SW 1271 (cell line): ENCODE data around the gene EMP1.

ENCODE experiments used
- DNase-seq, 2 experiments: peaks; one replicate each; lab custom pipeline; 2025; lab: John Stamatoyannopoulos, UW

Gene EMP1

DNA sequence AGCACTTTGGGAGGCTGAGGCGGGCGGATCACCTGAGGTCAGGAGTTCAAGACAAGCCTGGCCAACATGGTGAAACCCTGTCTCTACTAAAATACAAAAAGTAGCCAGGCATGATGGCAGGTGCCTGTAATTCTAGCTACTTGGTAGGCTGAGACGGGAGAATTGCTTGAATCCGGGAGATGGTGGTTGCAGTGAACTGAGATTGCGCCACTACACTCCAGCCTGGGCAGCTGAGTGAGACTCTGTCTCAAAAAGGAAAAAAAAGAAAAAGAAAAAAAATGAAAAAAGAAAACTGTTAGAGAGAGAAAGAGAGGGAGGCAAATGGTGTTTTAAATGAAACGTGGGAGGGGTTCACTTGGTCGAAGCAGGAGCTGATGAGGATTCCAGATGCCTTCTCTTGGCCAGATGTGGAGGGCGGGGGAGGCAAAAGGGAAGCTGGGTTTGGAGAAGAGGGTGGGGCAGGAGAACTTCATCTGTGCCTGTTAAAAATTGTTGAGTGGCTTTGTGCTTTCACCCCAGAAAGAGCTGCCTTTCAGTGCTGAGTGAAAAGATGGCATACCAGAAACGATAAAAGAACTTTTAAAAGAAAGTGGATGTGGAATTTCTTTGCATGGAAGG lies 1.1 kb downstream of the EMP1 start:
- no peak for DNase-seq

DNA sequence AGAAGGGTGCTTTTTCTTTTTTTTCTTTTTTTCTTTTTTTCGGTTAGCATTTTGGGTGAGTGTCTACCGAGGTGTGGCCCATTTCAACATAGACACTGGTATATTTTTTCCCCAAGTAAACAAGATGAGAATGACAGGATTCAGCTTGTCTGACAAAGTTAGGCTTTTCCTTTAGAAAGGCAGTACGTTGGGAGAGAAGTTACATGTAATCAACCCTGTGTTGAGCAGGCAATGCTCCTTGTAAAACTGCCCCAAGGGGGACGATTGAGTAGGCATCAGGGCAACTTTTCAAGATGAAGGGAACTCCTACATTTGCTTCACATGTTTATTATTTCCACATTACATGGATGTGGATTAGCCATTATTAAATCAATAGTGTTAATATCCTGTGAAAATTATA lies 1.7 kb downstream of the EMP1 start:
- no peak for DNase-seq

DNA sequence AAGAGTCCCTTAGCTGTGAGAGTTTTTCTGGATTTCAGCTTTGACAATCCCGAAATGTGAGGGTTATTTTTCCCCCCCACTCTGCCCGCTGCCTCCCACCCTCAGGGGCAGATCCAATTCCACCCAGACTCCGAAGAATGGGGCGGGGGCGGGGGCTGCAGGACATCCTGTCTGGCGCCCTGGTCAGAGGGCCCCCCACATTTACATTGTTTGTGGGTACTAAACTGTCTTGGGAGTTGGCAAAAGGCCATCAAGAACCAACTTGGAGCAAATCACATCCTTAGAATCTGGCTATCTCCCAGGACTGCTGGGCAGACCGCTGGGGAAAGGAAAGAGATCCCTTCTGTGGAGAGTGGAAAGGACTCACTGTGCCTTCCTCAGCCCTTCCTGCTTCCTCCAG lies 2.4 kb downstream of the EMP1 start:
- DNase-seq, result no peak

GRCh38 chr12:13199592-13199991 lies 3.1 kb downstream of the EMP1 start:
- no peak for DNase-seq

GRCh38 chr12:13200841-13201240 lies 4.3 kb downstream of the EMP1 start:
- no peak for DNase-seq

- no peak for DNase-seq
These were observed 6.8 kb downstream of the EMP1 start for GRCh38 chr12:13203034-13203922.

- no peak for DNase-seq
These were observed 7.9 kb downstream of the EMP1 start for GRCh38 chr12:13204428-13204827.

DNA sequence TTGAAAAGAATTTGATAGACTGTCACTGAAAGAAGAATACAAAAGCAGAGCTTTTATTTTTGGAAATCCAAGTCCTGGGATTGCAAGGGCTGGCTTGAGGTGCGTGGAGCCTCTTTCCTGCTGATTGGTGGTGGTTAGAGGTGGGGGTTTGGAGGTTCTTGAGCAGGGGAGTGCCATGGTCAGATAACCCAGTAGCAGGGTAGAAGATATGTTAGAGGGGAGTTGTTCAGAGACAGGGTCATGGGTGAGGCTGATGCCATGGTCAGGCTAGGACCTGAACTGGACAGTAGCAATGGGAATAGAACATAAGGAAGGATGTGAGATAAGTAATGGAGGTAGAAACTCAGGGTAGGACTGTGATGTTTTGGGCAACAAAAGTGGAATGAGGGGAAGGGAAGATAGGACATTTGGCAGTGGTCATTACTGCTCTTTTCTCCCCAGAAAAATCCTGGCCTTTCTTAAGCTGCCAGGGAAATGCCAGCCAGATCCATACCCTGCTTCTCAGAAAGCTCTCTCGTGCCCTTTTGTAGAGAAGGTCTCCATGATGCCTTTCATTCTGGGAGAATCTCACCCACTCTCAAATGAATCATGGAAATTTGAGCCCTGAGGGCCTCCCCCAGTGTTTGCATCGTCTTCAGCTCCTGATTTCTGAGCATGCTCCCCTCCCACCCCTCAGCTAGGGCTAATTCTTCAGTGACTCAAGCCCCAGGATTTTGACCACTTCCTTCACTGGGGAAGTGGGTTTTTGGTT lies 9.5 kb downstream of the EMP1 start:
- peak; percentile 95 to 98 for DNase-seq

DNA sequence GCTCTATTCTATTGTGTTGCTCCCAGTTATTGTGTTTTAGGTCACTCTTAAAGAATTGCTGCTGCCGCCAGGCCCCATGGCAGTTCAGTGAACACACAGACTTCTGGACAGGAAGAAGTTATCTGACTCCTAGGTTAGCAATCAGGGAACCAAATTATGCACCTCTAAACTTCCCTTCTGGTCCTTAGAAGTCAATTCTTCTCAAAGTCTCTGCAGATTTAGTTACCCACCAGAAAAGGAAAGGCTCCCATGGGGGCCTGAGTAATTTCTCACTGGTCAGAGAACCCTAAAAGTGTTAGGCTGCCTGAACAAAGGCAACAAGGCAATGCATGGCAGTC lies 10.0 kb downstream of the EMP1 start:
- DNase-seq, result no peak

DNA sequence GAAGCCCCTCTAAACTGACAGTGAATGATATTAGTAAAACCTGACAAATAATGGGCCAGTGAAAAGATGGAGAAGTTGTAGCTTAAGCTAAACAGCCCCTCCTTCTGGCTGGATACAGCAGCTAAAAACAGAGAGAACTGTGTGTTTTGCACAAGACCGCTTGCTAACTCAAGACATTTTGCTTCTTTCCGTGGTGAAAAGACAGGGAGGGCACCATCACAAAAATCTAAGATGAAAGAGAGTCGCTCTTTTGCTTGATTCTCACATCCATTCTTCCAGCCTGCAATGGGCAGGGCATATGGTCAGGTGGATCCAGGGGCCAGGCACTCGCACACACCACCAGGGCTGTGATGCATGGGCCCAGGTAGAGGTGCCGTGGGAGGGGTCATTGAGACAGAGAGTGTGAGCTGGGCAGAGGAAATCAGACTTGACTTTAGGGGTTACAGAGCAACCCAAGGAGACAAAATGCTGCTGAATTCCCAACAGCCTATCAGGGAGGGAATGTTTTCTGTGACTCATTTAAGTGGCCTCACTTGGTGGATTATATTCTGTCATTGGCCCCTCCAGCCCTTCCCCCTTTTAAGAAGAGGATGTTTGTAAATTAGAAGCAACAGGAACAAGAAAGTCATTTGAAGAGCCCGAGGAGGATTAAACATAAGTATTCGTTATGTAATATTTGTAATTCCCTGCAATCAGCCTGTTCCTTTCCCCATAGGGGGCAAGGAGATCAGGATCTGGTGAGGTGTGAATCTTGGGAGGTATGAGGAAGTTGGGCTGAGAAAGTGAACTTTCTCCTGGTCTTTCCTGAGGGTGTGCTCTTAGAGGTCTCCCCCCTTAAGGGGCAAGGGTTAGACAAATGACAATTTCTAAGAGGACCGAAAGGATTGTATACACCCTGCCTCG lies 12.3 kb downstream of the EMP1 start:
- peak in 1 of 2 experiments; percentile 27 for DNase-seq

DNA sequence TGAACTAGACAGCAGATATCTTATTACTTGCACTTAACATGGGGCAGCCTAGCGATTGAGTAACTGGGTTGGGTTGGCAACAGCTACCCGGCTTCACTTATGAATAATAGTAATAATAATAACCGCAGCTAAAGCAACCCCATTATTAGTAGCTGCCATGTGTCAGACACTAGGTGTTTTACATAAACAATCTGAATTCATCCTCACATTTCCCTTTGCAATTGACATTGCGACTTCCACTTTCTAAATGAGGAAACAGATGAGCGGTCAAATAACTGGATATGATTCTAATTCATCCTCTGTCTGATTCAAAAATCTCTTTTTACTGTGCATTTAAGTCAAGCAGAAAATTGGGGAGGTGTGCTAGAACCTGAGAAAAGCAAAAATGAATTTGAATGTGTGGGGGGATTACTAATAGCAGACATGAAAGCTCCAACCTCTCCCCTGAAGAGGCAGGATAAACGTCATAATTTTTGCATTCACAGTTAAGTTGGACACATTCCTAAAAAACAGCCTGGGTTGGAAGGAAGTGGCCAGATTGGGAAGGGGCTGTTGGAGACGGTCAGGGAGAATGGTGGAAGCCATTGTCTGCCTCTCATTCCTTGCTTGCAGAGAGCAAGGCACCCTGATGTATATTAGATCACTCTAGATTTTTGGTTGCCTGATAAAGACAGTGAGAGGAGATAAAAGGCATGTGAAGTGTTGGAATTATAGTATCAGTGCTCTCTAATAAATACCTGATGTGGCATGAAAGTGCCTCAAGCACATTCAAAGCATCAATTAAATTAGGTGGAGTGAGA lies 13.1 kb downstream of the EMP1 start:
- DNase-seq, result no peak

- peak in 1 of 2 experiments; percentile 39 for DNase-seq
These were observed 14.0 kb downstream of the EMP1 start for GRCh38 chr12:13210236-13211190.

DNA sequence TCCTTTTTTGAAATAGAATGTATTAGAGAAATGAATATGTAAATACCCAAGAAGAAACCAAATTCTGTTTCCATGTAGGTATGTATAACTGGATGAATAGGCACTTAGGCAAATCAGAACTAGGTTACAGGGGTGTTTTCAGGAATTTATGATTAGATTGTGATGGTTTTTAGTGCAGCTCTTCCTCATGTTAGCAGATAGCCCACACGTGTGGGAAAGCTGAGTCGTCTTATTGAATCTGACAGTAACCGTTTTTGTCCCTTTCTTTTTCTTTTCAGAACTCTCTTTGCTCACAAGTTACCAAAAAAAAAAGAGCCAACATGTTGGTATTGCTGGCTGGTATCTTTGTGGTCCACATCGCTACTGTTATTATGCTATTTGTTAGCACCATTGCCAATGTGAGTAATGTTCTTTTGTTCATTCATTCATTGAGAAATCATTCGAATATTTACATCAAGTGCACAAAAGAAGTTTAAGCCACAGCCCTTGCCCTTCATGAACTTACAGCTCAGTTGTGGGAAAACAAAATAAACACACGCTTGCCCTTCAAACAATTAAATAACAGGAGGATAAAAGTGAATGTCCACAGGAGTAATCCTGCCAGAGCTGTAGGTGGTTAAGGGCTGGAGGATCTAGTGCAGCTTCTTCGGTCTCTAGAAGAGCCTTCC lies 14.8 kb downstream of the EMP1 start:
- no peak for DNase-seq

DNA sequence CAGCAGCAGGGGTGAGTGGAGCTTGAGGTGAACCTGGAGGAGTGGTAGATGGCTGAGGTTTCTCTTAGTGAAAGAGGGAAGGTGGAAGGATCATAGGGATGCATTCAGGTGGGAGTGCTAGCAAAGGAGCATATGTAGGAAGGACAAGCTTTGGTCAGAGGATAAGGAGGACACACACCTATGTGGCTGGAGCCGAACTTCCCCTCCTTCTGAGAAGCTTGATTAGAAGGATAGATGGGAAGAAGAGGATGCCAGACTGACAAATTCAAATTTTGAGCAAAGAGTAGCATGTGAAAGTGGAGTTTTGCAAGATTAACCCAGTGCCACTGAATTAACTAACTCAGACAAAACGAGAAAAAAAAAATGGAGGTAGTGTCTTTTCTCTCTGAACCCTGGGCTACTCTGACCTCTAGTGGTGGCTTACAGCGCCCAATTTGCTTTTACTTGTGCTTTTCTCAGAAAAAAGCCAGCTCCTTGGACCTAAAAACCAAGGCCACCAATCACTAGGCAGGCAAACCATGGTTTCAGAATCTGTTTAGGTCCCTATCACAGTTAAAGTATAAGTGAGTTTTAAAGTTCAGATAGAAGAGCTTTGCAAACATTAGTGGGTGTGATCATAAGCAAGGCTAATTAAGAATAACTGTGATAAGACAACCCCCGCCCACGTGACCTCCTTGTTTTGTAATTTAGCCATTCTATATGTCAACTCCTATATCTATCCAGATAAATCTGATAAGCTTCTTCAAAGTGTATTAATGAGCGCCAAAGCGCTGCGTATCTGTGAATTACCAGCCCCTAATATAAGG lies 15.5 kb downstream of the EMP1 start:
- peak; percentile 55 to 91 for DNase-seq

- no peak for DNase-seq
These were observed 18.5 kb downstream of the EMP1 start for GRCh38 chr12:13215056-13215455.

DNA sequence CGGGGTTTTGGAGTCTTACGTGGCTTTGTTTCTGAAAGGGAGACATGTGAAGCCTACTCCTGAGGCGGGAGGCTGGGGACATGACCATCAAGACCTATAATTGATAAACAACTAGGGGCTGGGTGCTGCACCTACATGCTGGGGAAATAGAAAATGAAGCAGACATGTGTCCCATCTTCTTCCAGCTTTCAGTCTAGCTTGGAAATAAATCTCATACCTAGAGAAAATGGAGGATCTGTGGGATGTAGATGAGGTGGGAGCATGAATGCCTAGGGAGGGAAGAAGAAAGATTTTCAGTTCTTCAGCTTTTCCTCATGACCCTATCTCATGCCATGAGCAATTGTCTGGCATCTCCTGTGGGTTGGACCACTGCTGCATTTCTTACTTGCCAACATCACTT lies 22.1 kb downstream of the EMP1 start:
- DNase-seq, result no peak

DNA sequence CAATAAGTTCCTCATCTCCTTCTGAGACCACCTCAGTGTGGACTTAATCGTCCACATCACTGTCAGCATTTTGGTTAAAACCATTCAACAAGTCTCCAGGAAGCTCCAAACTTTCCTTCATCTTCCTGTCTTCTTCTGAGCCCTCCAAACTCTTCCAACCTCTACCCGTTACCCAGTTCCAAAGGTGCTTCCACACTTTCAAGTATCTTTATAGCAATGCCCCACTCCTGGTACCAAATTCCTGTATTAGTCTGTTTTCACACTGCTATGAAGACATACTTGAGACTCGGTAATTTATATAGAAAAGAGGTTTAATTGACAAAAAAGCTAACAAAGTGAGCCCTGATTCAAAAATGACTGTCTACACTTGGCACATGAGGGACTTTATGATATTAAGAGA lies 22.8 kb downstream of the EMP1 start:
- DNase-seq, result no peak

GRCh38 chr12:13220838-13221237 lies 24.3 kb downstream of the EMP1 start:
- DNase-seq, result peak in 1 of 2 experiments; percentile 28
